Coronary artery (tissue), 2 donors: ENCODE results near the gene NCKAP1.

ENCODE experiments used
- DNase-seq: peaks from one replicate; pipeline ENCODE4 v3.0.0-alpha.2; 2017; ENCODE audit warnings: low spot score
- H3K27ac ChIP-seq, 2 donors: fragments of 200-600 bp; sonication (generic); one replicate each; pipeline ENCODE4 v1.5.1; 2016 to 2019
- H3K4me3 ChIP-seq: fragments of 200-600 bp; sonication (generic); 2 replicates; pipeline ENCODE4 v1.5.1; 2016; ENCODE audit warnings: mild to moderate bottlenecking, moderate library complexity
- CTCF ChIP-seq: fragments of 200-600 bp; sonication (generic); IDR thresholded peaks from one replicate; pipeline ENCODE4 v1.5.1; 2019; ENCODE audit warnings: antibody characterized with exemption

Gene NCKAP1

GRCh38 chr2:183072177-183072576 is 33.9 kb upstream of the NCKAP1 start:
- TF ChIP-seq CTCF = no peak
- no peak for DNase-seq
- Histone ChIP-seq H3K4me3 (no peak overlapping the region), H3K27ac (no peak overlapping the region)

GRCh38 chr2:183070942-183071844 is 32.9 kb upstream of the NCKAP1 start:
- H3K27ac ChIP-seq = no peak overlapping the region

GRCh38 chr2:183069174-183069573 is 30.9 kb upstream of the NCKAP1 start:
- no peak overlapping the region for H3K27ac ChIP-seq
- no peak for DNase-seq
- TF ChIP-seq CTCF = no peak
- no peak overlapping the region for H3K4me3 ChIP-seq

More at GRCh38 chr2:183070942-183071844, 32.9 kb upstream of the NCKAP1 start:
- DNase-seq = no peak
- no peak overlapping the region for H3K4me3 ChIP-seq
- no peak for TF ChIP-seq CTCF

- H3K27ac ChIP-seq = no peak overlapping the region
- no peak for DNase-seq
- H3K4me3 ChIP-seq = no peak overlapping the region
- TF ChIP-seq CTCF = no peak
Observed at GRCh38 chr2:183068561-183068960, 30.3 kb upstream of the NCKAP1 start.

- no peak for DNase-seq
- Histone ChIP-seq H3K4me3 (no peak overlapping the region), H3K27ac (no peak overlapping the region)
- TF ChIP-seq CTCF = no peak
Observed at GRCh38 chr2:183063083-183063482, 24.8 kb upstream of the NCKAP1 start.

- no peak for TF ChIP-seq CTCF
- DNase-seq = no peak
- no peak overlapping the region for H3K4me3 ChIP-seq
- no peak overlapping the region for H3K27ac ChIP-seq
Observed at GRCh38 chr2:183060571-183061231, 22.4 kb upstream of the NCKAP1 start.
